Lower leg skin (tissue), 3 donors: ENCODE results near the gene SPRED1.

ENCODE experiments used
- POLR2A ChIP-seq, 2 donors: fragments of 450-650 bp; IDR thresholded peaks; one replicate each; pipeline ENCODE4 v1.6.1; 2016 to 2017; ENCODE audit warnings: antibody characterized with exemption in 2 of 2, mild to moderate bottlenecking in 1 of 2, moderate library complexity in 1 of 2
- TF ChIP-seq, protein P1 (sequence below), 3 donors: fragments of 450-650 bp; IDR thresholded peaks; one replicate each; pipeline ENCODE4 v1.5.1; 2016; ENCODE audit warnings: antibody characterized with exemption in 3 of 3, mild to moderate bottlenecking in 3 of 3, moderate library complexity in 2 of 3

DNA sequence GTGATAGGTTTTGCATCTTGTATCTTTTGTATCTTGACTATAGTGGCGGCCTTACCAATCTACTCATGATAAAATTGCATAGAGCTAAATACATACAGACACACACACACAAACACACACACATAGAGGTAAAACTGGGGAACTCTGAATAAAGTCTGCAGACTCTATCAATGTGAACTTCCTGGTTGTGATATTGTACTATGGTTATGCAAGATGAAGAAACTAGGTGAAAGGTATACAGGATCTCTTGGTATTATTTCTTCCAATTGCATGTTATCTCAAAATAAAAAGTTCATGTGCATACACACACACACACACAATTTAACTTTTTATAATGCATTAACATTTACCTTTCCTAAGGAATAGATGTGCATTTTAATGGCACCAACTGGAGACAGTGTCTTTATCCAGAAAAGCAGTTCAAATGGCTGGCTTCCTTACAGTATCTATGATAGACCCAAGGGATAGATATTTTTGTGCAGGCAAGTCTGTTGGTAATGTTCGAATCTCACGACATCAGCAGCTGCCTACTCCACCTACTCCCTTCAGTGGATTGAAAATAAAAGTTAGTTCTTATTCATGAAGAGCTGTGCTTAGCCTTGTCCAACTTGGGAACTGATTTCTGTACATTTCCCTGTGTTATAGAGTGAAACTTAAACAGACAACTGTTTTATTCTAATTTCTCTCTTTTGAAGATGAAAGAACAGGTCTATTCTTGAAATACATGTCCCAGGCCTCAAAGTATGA is 46.9 kb upstream of the SPRED1 start:
- TF ChIP-seq POLR2A (IDR thresholded peaks at IDR 0.05) = no peak
- TF ChIP-seq, protein P1, sequence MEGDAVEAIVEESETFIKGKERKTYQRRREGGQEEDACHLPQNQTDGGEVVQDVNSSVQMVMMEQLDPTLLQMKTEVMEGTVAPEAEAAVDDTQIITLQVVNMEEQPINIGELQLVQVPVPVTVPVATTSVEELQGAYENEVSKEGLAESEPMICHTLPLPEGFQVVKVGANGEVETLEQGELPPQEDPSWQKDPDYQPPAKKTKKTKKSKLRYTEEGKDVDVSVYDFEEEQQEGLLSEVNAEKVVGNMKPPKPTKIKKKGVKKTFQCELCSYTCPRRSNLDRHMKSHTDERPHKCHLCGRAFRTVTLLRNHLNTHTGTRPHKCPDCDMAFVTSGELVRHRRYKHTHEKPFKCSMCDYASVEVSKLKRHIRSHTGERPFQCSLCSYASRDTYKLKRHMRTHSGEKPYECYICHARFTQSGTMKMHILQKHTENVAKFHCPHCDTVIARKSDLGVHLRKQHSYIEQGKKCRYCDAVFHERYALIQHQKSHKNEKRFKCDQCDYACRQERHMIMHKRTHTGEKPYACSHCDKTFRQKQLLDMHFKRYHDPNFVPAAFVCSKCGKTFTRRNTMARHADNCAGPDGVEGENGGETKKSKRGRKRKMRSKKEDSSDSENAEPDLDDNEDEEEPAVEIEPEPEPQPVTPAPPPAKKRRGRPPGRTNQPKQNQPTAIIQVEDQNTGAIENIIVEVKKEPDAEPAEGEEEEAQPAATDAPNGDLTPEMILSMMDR (IDR thresholded peaks at IDR 0.05) = no peak
